GM23338 (cell line): ENCODE measurements around the gene MACF1. TPM values are rescaled to one million over a fixed set of nuclear protein-coding genes. Genes with fewer than 3 reads are reported as not detected.

Experiments
- ATAC-seq: fragments of 200-7000 bp; cut with Tn5 transposase; 3 replicates; pipeline ENCODE4 v1.9.1; 2020
- DNase-seq: peaks from one replicate; pipeline ENCODE4 v3.0.0-alpha.2; 2015; ENCODE audit warnings: low spot score
- H2AFZ ChIP-seq: fragments of 200-600 bp; sonication (generic); 2 replicates; pipeline ENCODE4 v1.8.0; 2016; ENCODE audit warnings: antibody characterized with exemption, mild to moderate bottlenecking, moderate library complexity
- H3F3A ChIP-seq: fragments of 200-600 bp; sonication (generic); replicated peaks from 2 replicates; pipeline ENCODE4 v1.8.0; 2017; ENCODE audit warnings: antibody characterized with exemption, mixed run types, low read depth
- H3K27ac ChIP-seq: fragments of 200-600 bp; sonication (generic); 2 replicates; pipeline ENCODE4 v1.6.1; 2016; ENCODE audit warnings: low read depth
- H3K27me3 ChIP-seq: fragments of 200-600 bp; sonication (generic); 2 replicates; pipeline ENCODE4 v1.8.0; 2016; ENCODE audit warnings: mild to moderate bottlenecking, mixed run types, moderate library complexity; ENCODE audit not compliant: insufficient read depth
- H3K36me3 ChIP-seq: fragments of 200-600 bp; sonication (generic); 2 replicates; pipeline ENCODE4 v1.8.0; 2016; ENCODE audit warnings: mild to moderate bottlenecking; ENCODE audit not compliant: insufficient read depth
- H3K4me1 ChIP-seq: fragments of 200-600 bp; sonication (generic); 2 replicates; pipeline ENCODE4 v1.8.0; 2016; ENCODE audit warnings: mild to moderate bottlenecking, moderate library complexity; ENCODE audit not compliant: insufficient read depth
- H3K4me2 ChIP-seq: fragments of 200-600 bp; sonication (generic); 2 replicates; pipeline ENCODE4 v1.7.1; 2017; ENCODE audit warnings: mixed run types
- H3K4me3 ChIP-seq: fragments of 200-600 bp; sonication (generic); 2 replicates; pipeline ENCODE4 v1.6.1; 2016; ENCODE audit warnings: mixed run types
- H3K79me2 ChIP-seq: fragments of 200-600 bp; sonication (generic); replicated peaks from 2 replicates; pipeline ENCODE4 v1.8.0; 2017; ENCODE audit warnings: mild to moderate bottlenecking; ENCODE audit not compliant: insufficient read depth
- H3K9me2 ChIP-seq: fragments of 200-600 bp; sonication (generic); 2 replicates; pipeline ENCODE4 v1.8.0; 2017; ENCODE audit not compliant: insufficient read depth
- H4K20me1 ChIP-seq: fragments of 200-600 bp; sonication (generic); replicated peaks from 2 replicates; pipeline ENCODE4 v1.8.0; 2017; ENCODE audit warnings: mild to moderate bottlenecking; ENCODE audit not compliant: insufficient read depth
- H3K27ac Mint-ChIP-seq: 2 replicates; pipeline ENCODE4 v1.8.0; 2020; ENCODE audit warnings: inconsistent platforms, mild to moderate bottlenecking, moderate library complexity, mixed read lengths
- H3K27me3 Mint-ChIP-seq: 3 replicates; pipeline ENCODE4 v1.8.0; 2022; ENCODE audit warnings: low read depth, mild to moderate bottlenecking, moderate library complexity, mixed read lengths, inconsistent platforms; ENCODE audit not compliant: insufficient read depth, poor library complexity
- H3K36me3 Mint-ChIP-seq: 3 replicates; pipeline ENCODE4 v1.8.0; 2021; ENCODE audit warnings: low read depth, mild to moderate bottlenecking, inconsistent platforms, moderate library complexity, mixed read lengths
- H3K4me1 Mint-ChIP-seq: 3 replicates; pipeline ENCODE4 v1.8.0; 2020; ENCODE audit warnings: mild to moderate bottlenecking, inconsistent platforms, mixed read lengths
- H3K4me3 Mint-ChIP-seq: 3 replicates; pipeline ENCODE4 v1.8.0; 2021; ENCODE audit warnings: moderate library complexity, mild to moderate bottlenecking, inconsistent platforms, mixed read lengths
- H3K9me3 Mint-ChIP-seq: 3 replicates; pipeline ENCODE4 v1.8.0; 2020; ENCODE audit warnings: moderate library complexity, mild to moderate bottlenecking, inconsistent platforms, mixed read lengths
- NANOG ChIP-seq: IDR thresholded peaks from 2 replicates; pipeline ENCODE4 v1.6.1; 2016; ENCODE audit warnings: antibody characterized with exemption, borderline replicate concordance
- POLR2AphosphoS5 ChIP-seq: IDR thresholded peaks from 2 replicates; pipeline ENCODE4 v1.6.1; 2016; ENCODE audit warnings: antibody characterized with exemption, low read depth
- STAT1 ChIP-seq: IDR thresholded peaks from one replicate; pipeline ENCODE4 v1.6.1; 2016; ENCODE audit warnings: antibody characterized with exemption; ENCODE audit not compliant: unreplicated experiment
- ZNF114 ChIP-seq: fragments of 250-450 bp; sonication (Bioruptor Pico); IDR thresholded peaks from 2 replicates; pipeline ENCODE4 v1.5.0; 2020; ENCODE audit warnings: mild to moderate bottlenecking, moderate library complexity
- ZNF331 ChIP-seq: fragments of 250-450 bp; sonication (Bioruptor Pico); IDR thresholded peaks from 2 replicates; pipeline ENCODE4 v1.5.0; 2020; ENCODE audit warnings: low read depth, mild to moderate bottlenecking, moderate library complexity
- polyA plus RNA-seq: library from polyadenylated mRNA; unstranded; fragments of >200 nt; fragmentation: Nextera tagmentation; extraction: Ambion mirVana; gene quantifications from 2 replicates; pipeline ENCODE4 v1.2.1, GENCODE V29; 2016
- total RNA-seq: library from RNA; depleted of rRNA; stranded (reverse); fragments of >200 nt; shearing (Covaris generic); gene quantifications from 2 replicates; pipeline ENCODE4 v1.2.3, GENCODE V29; 2014
- TF ChIP-seq, protein P1 (sequence below): IDR thresholded peaks from one replicate; pipeline ENCODE4 v1.6.1; 2018; ENCODE audit warnings: antibody characterized with exemption; ENCODE audit not compliant: unreplicated experiment
- TF ChIP-seq, protein P2 (sequence below): fragments of 250-450 bp; sonication (Bioruptor Pico); IDR thresholded peaks from 2 replicates; pipeline ENCODE4 v1.5.0; 2020; ENCODE audit warnings: mild to moderate bottlenecking, moderate library complexity

MACF1 gene
- total and polyA plus RNA-seq, 2 experiments from 2014 or later, result 104 to 399 TPM

DNA sequence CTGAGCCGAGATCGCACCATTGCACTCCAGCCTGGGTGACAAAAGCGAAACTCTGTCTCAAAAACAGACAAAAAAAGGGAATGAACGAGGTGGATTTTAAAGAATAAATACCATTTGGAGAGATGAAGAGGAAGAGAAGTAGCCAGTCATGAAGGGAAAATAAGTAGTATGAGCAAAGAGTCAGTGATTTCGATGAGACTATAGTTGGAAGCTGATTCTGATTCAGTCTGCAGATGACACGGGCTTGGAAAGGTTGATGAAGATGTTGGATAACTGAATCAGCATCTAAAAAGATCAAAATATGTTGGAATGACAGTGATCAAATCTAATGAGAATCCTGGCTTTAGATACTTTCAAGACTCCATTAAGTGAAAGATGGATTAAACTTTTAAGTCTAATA, 23.8 kb downstream of the MACF1 start:
- ATAC-seq (no peak), DNase-seq (no peak)
- peak overlapping the region; percentile 76 for H3K27ac ChIP-seq
- H3K36me3 ChIP-seq, result 0 out of 2 replicates have a peak, but pooled peaks cover 3% of the 10 kb centered on the region
- Mint-ChIP-seq H3K27me3 (peaks cover 1% of the 10 kb centered on the region), H3K4me1 (peaks cover 40% of the 10 kb centered on the region), H3K4me3 (no peak overlapping the region), H3K36me3 (peaks cover 11% of the 10 kb centered on the region), H3K9me3 (no peaks in the 10 kb centered on the region), H3K27ac (no peak overlapping the region)
- no peak overlapping the region for H3K4me2 ChIP-seq
- H3K9me2 ChIP-seq, result no peaks in the 10 kb centered on the region
- TF ChIP-seq NANOG, result no peak
- no peak for TF ChIP-seq ZNF331
- TF ChIP-seq, protein P1, sequence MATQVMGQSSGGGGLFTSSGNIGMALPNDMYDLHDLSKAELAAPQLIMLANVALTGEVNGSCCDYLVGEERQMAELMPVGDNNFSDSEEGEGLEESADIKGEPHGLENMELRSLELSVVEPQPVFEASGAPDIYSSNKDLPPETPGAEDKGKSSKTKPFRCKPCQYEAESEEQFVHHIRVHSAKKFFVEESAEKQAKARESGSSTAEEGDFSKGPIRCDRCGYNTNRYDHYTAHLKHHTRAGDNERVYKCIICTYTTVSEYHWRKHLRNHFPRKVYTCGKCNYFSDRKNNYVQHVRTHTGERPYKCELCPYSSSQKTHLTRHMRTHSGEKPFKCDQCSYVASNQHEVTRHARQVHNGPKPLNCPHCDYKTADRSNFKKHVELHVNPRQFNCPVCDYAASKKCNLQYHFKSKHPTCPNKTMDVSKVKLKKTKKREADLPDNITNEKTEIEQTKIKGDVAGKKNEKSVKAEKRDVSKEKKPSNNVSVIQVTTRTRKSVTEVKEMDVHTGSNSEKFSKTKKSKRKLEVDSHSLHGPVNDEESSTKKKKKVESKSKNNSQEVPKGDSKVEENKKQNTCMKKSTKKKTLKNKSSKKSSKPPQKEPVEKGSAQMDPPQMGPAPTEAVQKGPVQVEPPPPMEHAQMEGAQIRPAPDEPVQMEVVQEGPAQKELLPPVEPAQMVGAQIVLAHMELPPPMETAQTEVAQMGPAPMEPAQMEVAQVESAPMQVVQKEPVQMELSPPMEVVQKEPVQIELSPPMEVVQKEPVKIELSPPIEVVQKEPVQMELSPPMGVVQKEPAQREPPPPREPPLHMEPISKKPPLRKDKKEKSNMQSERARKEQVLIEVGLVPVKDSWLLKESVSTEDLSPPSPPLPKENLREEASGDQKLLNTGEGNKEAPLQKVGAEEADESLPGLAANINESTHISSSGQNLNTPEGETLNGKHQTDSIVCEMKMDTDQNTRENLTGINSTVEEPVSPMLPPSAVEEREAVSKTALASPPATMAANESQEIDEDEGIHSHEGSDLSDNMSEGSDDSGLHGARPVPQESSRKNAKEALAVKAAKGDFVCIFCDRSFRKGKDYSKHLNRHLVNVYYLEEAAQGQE, result no peak
- TF ChIP-seq STAT1, result no peak
- no peak for TF ChIP-seq ZNF114 (CRISPR knock-in tag)
- TF ChIP-seq POLR2AphosphoS5, result no peak
- TF ChIP-seq, protein P2, sequence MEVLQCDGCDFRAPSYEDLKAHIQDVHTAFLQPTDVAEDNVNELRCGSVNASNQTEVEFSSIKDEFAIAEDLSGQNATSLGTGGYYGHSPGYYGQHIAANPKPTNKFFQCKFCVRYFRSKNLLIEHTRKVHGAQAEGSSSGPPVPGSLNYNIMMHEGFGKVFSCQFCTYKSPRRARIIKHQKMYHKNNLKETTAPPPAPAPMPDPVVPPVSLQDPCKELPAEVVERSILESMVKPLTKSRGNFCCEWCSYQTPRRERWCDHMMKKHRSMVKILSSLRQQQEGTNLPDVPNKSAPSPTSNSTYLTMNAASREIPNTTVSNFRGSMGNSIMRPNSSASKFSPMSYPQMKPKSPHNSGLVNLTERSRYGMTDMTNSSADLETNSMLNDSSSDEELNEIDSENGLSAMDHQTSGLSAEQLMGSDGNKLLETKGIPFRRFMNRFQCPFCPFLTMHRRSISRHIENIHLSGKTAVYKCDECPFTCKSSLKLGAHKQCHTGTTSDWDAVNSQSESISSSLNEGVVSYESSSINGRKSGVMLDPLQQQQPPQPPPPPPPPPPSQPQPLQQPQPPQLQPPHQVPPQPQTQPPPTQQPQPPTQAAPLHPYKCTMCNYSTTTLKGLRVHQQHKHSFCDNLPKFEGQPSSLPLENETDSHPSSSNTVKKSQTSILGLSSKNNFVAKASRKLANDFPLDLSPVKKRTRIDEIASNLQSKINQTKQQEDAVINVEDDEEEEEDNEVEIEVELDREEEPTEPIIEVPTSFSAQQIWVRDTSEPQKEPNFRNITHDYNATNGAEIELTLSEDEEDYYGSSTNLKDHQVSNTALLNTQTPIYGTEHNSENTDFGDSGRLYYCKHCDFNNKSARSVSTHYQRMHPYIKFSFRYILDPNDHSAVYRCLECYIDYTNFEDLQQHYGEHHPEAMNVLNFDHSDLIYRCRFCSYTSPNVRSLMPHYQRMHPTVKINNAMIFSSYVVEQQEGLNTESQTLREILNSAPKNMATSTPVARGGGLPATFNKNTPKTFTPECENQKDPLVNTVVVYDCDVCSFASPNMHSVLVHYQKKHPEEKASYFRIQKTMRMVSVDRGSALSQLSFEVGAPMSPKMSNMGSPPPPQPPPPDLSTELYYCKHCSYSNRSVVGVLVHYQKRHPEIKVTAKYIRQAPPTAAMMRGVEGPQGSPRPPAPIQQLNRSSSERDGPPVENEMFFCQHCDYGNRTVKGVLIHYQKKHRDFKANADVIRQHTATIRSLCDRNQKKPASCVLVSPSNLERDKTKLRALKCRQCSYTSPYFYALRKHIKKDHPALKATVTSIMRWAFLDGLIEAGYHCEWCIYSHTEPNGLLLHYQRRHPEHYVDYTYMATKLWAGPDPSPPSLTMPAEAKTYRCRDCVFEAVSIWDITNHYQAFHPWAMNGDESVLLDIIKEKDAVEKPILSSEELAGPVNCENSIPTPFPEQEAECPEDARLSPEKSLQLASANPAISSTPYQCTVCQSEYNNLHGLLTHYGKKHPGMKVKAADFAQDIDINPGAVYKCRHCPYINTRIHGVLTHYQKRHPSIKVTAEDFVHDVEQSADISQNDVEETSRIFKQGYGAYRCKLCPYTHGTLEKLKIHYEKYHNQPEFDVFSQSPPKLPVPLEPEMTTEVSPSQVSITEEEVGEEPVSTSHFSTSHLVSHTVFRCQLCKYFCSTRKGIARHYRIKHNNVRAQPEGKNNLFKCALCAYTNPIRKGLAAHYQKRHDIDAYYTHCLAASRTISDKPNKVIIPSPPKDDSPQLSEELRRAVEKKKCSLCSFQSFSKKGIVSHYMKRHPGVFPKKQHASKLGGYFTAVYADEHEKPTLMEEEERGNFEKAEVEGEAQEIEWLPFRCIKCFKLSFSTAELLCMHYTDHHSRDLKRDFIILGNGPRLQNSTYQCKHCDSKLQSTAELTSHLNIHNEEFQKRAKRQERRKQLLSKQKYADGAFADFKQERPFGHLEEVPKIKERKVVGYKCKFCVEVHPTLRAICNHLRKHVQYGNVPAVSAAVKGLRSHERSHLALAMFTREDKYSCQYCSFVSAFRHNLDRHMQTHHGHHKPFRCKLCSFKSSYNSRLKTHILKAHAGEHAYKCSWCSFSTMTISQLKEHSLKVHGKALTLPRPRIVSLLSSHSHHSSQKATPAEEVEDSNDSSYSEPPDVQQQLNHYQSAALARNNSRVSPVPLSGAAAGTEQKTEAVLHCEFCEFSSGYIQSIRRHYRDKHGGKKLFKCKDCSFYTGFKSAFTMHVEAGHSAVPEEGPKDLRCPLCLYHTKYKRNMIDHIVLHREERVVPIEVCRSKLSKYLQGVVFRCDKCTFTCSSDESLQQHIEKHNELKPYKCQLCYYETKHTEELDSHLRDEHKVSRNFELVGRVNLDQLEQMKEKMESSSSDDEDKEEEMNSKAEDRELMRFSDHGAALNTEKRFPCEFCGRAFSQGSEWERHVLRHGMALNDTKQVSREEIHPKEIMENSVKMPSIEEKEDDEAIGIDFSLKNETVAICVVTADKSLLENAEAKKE, result no peak
- 0 out of 2 replicates have a peak, but pooled peaks cover 12% of the 10 kb centered on the region for H4K20me1 ChIP-seq
- peaks cover 86% of the 10 kb centered on the region for H3K79me2 ChIP-seq
- H3K27me3 ChIP-seq, result no peaks in the 10 kb centered on the region
- no peak overlapping the region for H3K4me3 ChIP-seq
- no peak overlapping the region for H2AFZ ChIP-seq
- H3K4me1 ChIP-seq, result peaks cover 57% of the 10 kb centered on the region
- peaks cover 5% of the 10 kb centered on the region; the same call in 1 of the 2 replicates for H3F3A ChIP-seq
